ENCODE measurements around the gene KDM2B. TPM values are rescaled to one million over a fixed set of nuclear protein-coding genes. Genes with fewer than 3 reads are reported as not detected.

Gene KDM2B
- polyA plus RNA-seq, 3 donors = 77.4 to 80.0 (median 79.4) TPM

GRCh38 chr12:121466794-121467637, 113.8 kb downstream of the KDM2B start:
- DNase-seq = peak; percentile 92

GRCh38 chr12:121465921-121466793, 114.7 kb downstream of the KDM2B start:
- no peak for DNase-seq

GRCh38 chr12:121464331-121464730, 116.5 kb downstream of the KDM2B start:
- DNase-seq = no peak

GRCh38 chr12:121461048-121461447, 119.8 kb downstream of the KDM2B start:
- DNase-seq = no peak

- DNase-seq = no peak
These were observed 124.3 kb downstream of the KDM2B start for GRCh38 chr12:121456551-121456950.

GRCh38 chr12:121455766-121456420, 124.9 kb downstream of the KDM2B start:
- no peak for DNase-seq

GRCh38 chr12:121454921-121455320, 125.9 kb downstream of the KDM2B start:
- DNase-seq = no peak

GRCh38 chr12:121453629-121454028, 127.2 kb downstream of the KDM2B start:
- no peak for DNase-seq

- no peak for DNase-seq
These were observed 127.8 kb downstream of the KDM2B start for GRCh38 chr12:121452985-121453360.

GRCh38 chr12:121452340-121452984, 128.4 kb downstream of the KDM2B start:
- peak; percentile 65 for DNase-seq

- DNase-seq = no peak
These were observed 128.9 kb downstream of the KDM2B start for GRCh38 chr12:121451961-121452339.

GRCh38 chr12:121448771-121449315, 132.0 kb downstream of the KDM2B start:
- no peak for DNase-seq

GRCh38 chr12:121446750-121447149, 134.1 kb downstream of the KDM2B start:
- DNase-seq = no peak

- no peak for DNase-seq
These were observed 136.0 kb downstream of the KDM2B start for GRCh38 chr12:121444842-121445202.

GRCh38 chr12:121443911-121444841, 136.6 kb downstream of the KDM2B start:
- DNase-seq = no peak

- DNase-seq = peak; percentile 64
These were observed 137.5 kb downstream of the KDM2B start for GRCh38 chr12:121443193-121443870.

GRCh38 chr12:121442028-121442948, 138.5 kb downstream of the KDM2B start:
- no peak for DNase-seq

GRCh38 chr12:121441555-121441954, 139.3 kb downstream of the KDM2B start:
- no peak for DNase-seq

GRCh38 chr12:121440768-121441167, 140.1 kb downstream of the KDM2B start:
- no peak for DNase-seq

Measured in renal pelvis (tissue), 4 donors.